GM18868 (cell line): ENCODE data around the gene PCSK7.
"Not testable (repeated sequence)": the region's sequence is repeated elsewhere in the genome, so short reads cannot be mapped to it uniquely, and the experiment has no call there.

Experiments
- ATAC-seq: cut with Tn5 transposase; IDR thresholded peaks from one replicate; pipeline ENCODE4 v1.9.1; 2021; ENCODE audit warnings: mild to moderate bottlenecking, moderate library complexity; ENCODE audit not compliant: unreplicated experiment

PCSK7 gene

GRCh38 chr11:117217141-117218084 lies 14.5 kb downstream of the PCSK7 start:
- no peak for ATAC-seq

GRCh38 chr11:117214404-117215110 lies 17.3 kb downstream of the PCSK7 start:
- no peak for ATAC-seq

- ATAC-seq: no peak
Observed at GRCh38 chr11:117212697-117213355, 19.0 kb downstream of the PCSK7 start.

DNA sequence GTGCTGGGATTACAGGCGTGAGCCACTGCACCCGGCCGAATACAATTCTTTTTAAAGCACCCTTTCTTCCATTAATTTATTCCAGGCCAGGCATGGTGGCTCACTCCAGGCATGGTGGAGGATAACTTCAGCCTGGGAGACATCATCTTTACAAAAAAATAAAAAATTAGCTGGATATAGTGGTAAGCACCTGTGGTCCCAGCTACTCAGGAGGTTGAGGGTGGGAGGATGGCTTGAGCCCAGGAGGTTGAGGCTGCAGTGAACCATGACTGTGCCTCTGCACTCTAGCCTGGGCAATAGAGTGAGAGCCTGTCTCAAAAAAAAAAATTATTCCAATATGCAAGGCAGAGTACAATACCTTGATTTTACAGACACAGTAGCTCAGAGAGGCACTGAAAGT lies 21.3 kb downstream of the PCSK7 start:
- no peak for ATAC-seq

DNA sequence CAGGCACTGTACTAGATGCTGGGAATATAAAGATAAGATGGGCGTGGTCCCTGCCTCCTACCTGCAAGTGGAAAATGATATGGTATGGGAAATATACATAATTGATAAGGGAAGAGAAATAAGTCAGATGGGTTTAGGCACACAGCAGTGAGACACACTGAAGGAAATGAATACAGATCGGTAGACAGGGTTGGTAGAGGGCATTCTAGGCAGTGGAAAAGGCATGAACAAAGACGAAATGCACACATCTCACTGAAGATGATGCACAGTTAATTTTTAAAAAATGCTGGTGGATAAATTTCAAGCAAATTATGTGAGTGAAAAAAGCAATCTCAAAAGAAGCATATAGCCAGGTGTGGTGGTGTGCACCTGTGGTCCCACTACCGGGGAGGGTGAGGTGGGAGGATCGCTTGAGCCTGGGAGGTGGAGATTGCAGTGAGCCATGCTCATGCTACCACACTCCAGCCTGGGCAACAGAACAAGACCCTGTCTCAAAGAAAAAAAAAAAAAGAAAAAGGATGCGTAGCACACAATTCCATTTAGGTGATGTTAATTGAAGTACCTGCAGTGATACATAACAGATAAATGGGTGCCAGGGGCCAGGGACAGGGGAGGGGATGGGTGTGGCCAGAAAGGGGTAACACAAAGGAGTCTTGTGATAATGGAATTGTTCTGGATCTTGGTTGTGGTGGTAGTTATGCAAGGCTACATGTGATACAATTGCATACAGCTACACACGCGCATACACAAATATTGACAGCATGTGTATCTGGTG lies 22.3 kb downstream of the PCSK7 start:
- not testable (repeated sequence) for ATAC-seq

- ATAC-seq: not testable (repeated sequence)
Observed at GRCh38 chr11:117208710-117209109, 23.2 kb downstream of the PCSK7 start.

GRCh38 chr11:117207481-117207880 lies 24.4 kb downstream of the PCSK7 start:
- ATAC-seq: not testable (repeated sequence)

DNA sequence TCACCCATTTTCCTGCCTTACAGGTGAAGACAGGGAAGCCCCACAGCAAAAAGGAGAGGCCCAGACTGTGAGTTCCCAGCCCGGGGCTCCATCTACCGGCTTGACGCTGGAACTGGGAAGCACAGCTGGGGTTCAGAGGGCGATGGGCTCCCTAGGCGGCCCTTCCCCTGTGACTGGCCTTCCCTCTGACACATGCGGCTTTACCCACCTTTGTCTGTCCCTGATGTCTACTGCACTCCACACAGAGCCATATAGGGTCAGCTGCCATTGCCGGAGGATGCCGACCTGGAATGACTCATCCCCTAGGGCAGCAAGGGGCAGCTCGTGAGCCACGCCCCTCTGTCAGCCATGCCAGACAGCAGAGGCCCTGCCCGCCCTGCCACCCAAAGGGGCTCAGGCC lies 25.0 kb downstream of the PCSK7 start:
- not testable (repeated sequence) for ATAC-seq

- ATAC-seq: not testable (repeated sequence)
Observed at GRCh38 chr11:117206111-117206510, 25.8 kb downstream of the PCSK7 start.

GRCh38 chr11:117205211-117205818 lies 26.6 kb downstream of the PCSK7 start:
- no peak for ATAC-seq

DNA sequence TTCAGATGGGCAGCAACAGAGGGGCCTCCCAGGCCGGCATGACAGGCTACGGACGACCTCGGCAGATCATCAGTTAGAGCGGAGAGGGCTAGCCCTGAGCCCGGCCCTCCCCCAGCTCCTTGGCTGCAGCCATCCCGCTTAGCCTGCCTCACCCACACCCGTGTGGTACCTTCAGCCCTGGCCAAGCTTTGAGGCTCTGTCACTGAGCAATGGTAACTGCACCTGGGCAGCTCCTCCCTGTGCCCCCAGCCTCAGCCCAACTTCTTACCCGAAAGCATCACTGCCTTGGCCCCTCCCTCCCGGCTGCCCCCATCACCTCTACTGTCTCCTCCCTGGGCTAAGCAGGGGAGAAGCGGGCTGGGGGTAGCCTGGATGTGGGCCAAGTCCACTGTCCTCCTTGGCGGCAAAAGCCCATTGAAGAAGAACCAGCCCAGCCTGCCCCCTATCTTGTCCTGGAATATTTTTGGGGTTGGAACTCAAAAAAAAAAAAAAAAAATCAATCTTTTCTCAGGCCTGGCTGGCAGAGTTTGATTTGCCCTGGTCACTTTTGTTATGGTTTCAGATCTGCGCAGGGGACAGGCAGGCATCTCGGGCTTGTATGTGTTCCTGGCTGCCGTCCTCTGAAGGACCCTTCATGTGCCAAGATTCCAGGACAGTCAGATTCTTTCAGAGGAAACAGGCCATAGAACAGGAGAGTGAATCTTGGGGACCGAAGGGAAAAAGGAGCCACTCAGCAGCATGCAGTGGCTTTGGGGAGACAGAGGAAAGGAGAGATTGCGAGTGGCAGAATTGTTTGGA lies 27.4 kb downstream of the PCSK7 start:
- ATAC-seq: no peak

DNA sequence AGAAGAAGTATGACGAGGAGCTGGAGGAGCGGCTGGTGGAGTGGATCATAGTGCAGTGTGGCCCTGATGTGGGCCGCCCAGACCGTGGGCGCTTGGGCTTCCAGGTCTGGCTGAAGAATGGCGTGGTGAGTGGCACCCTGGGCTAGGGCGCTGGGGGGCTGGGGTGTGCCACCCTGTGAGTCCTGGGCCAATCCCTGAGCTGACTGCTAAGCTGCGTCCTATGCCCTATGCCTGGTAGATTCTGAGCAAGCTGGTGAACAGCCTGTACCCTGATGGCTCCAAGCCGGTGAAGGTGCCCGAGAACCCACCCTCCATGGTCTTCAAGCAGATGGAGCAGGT lies 28.8 kb downstream of the PCSK7 start:
- no peak for ATAC-seq

GRCh38 chr11:117202386-117203068 lies 29.3 kb downstream of the PCSK7 start:
- no peak for ATAC-seq

GRCh38 chr11:117201658-117202305 lies 30.1 kb downstream of the PCSK7 start:
- ATAC-seq: no peak

DNA sequence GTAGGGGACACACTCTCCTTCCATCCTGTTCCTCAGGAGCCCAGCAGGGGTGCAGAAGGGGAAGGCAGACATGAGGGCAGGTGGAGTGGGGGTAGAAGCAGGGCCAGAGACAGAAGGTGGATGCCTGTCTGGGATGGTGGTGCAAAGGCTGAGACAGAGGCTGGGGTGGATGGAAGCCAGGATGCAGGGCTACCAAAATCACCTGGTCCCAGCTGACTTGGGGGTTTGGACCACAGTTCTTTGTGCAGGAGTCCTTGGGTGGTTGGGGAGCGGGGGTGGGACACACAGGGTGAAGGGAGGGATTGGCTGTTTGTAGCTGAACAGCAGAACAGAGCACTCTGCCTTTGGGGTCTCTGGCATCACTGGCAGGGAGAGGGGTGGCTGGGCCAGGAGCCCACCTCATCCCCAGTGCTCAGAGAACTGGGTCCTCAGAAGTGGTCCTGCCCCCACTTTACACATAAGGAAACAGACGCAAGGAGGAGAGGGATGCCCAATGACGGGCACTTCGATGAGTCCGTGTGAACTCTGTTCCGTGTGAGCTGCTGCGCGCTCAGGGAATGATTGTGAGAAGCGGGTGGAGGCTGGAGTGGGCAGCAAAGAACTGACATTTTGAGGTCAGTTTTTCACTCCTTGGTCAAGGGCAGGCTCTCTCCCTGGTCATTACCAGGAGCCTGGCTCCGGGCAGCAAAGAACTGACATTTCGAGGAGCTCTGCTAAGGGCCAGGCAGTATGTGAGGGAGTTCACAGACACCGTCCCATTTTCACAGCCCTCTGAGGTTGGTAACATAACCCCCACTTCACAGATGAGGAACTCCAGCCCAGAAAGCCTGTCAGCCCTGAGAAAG lies 30.8 kb downstream of the PCSK7 start:
- no peak for ATAC-seq

DNA sequence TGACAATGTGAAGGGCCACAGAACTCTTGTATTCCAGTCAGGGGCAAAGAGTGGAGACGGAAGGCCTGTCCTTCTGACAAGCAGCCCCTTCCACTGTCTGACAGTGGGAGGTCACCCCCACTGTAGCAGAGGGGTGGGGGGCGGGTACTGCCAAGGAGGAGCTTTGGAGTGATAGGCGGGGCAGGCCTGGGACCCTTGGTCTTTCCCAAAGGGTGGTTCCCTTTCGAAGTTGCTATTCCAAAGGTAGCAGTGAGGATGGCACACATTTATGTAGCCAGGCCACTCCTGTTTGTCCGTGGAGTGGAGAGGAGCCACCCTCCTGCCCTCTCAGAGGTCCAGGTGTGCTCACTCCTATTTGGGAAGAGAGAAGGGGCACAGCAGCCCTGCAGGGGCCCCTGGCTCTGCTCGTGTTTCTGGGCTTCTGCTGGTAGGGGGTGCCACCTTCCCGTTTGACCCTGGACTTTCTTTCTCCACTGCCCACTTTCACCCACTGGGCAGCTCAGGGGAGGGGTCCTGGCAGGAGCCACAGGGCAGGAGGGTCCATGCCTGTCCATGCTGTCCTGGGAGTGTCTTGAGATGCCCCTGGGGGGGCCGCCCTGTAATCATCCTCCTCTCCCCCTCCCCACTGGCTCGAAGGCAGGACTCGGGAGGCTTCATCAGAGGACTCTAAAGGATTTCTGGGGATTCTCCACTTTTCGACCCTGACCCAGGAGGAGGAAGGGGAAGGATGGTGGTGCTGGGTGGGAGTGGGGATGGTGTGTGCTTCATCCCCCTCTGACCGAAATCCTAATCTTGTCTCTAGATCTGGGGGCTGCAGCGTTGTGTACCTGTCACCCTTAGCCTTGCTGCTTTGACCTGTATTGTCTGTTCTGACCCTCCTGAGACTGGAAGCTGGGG lies 31.7 kb downstream of the PCSK7 start:
- ATAC-seq: no peak
